ENCODE results near the gene FMO1.
"Not testable (repeated sequence)": the region's sequence is repeated elsewhere in the genome, so short reads cannot be mapped to it uniquely, and the experiment has no call there.

FMO1 gene

GRCh38 chr1:171286032-171286705 lies 37.9 kb downstream of the FMO1 start:
- FAIRE-seq, result no peak

GRCh38 chr1:171290621-171291020 lies 42.3 kb downstream of the FMO1 start:
- FAIRE-seq, result no peak

GRCh38 chr1:171292799-171293198 lies 44.5 kb downstream of the FMO1 start:
- no peak for FAIRE-seq

- FAIRE-seq, result not testable (repeated sequence)
Measured at GRCh38 chr1:171295383-171295782, 47.1 kb downstream of the FMO1 start.

GRCh38 chr1:171295821-171296220 lies 47.5 kb downstream of the FMO1 start:
- FAIRE-seq, result no peak

GRCh38 chr1:171296897-171297296 lies 48.6 kb downstream of the FMO1 start:
- no peak for FAIRE-seq

- FAIRE-seq, result no peak
Measured at GRCh38 chr1:171298696-171299095, 50.4 kb downstream of the FMO1 start.

- FAIRE-seq, result no peak
Measured at GRCh38 chr1:171299342-171299741, 51.0 kb downstream of the FMO1 start.

GRCh38 chr1:171300401-171300800 lies 52.1 kb downstream of the FMO1 start:
- FAIRE-seq, result peak; percentile 21

- no peak for FAIRE-seq
Measured at GRCh38 chr1:171310661-171311087, 62.4 kb downstream of the FMO1 start.

- FAIRE-seq, result no peak
Measured at GRCh38 chr1:171311771-171312558, 63.7 kb downstream of the FMO1 start.

GRCh38 chr1:171313319-171313834 lies 65.1 kb downstream of the FMO1 start:
- FAIRE-seq, result no peak

GRCh38 chr1:171313835-171314320 lies 65.6 kb downstream of the FMO1 start, which contains the start of gene FMO4:
Gene FMO4 (plus strand): TSS chr1:171314183. CDS start chr1:171319826, 5,643 bp downstream.
- FAIRE-seq, result peak; percentile 97

- no peak for FAIRE-seq
Measured at GRCh38 chr1:171329251-171329650, 81.0 kb downstream of the FMO1 start.

- FAIRE-seq, result no peak
Measured at GRCh38 chr1:171334024-171334640, 85.8 kb downstream of the FMO1 start.

Measured in G401.6 (cell line).